Suppressor macrophage treated with lipopolysaccharide for 4 hours (primary cell): Measurements from ENCODE around the gene DMC1.

ENCODE experiments used
- DNase-seq: peaks from one replicate; pipeline ENCODE4 v3.0.0-alpha.2; 2020

DMC1 gene

GRCh38 chr22:38566726-38567504 lies 3.1 kb downstream of the DMC1 start:
- no peak for DNase-seq

DNA sequence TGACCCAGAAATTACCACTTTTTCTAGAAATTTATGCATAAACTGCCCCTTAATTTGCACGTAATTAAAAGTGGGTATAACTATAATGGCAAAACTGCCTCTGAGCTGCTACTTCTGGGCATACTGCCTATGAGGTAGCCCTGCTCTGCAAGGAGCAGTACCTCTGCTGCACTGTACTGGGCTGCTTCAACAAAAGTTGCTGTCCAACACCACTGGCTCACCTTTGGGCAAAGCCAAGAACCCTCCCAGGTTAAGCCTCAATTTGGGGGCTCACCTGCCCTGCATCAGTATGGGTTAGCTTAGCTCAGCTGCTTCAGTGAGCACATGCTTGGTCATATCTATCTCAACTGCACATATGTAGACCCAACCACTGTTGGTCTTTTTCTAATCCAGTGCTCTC lies 4.5 kb downstream of the DMC1 start:
- no peak for DNase-seq

DNA sequence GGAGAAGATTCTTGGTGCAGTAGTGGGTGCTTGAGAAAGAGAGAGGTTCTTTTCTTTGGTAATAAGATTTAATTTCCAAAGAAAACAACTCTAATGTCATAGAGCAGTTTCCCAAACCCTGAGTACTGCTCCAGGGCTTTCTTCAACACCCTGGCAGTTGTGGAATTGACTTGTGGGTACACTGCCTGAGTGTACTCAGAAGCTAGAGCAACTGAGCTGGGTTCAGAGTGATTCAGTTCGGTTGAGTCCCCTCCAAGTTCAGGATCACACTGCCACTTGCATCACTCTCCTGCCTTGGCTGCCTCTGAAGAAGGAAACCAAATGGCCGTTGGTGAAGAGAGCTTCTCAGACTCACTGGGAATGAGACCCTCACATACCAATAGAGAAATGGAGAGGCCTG lies 5.3 kb downstream of the DMC1 start:
- no peak for DNase-seq

GRCh38 chr22:38554281-38554680 lies 15.7 kb downstream of the DMC1 start:
- no peak for DNase-seq

- DNase-seq, result peak; percentile 82
Measured at GRCh38 chr22:38549101-38549894, 20.7 kb downstream of the DMC1 start.

GRCh38 chr22:38540701-38541100 lies 29.3 kb downstream of the DMC1 start:
- DNase-seq, result no peak

- DNase-seq, result no peak
Measured at GRCh38 chr22:38531251-38531938, 38.6 kb downstream of the DMC1 start.

- peak; percentile 30 for DNase-seq
Measured at GRCh38 chr22:38524429-38524828, 45.6 kb downstream of the DMC1 start.

GRCh38 chr22:38523479-38523878 lies 46.5 kb downstream of the DMC1 start:
- DNase-seq, result no peak

- DNase-seq, result no peak
Measured at GRCh38 chr22:38523029-38523428, 47.0 kb downstream of the DMC1 start.

GRCh38 chr22:38519453-38520250 lies 50.3 kb downstream of the DMC1 start:
- DNase-seq, result no peak

- DNase-seq, result no peak
Measured at GRCh38 chr22:38518620-38519019, 51.4 kb downstream of the DMC1 start.

- DNase-seq, result no peak
Measured at GRCh38 chr22:38513063-38513462, 56.9 kb downstream of the DMC1 start.

DNA sequence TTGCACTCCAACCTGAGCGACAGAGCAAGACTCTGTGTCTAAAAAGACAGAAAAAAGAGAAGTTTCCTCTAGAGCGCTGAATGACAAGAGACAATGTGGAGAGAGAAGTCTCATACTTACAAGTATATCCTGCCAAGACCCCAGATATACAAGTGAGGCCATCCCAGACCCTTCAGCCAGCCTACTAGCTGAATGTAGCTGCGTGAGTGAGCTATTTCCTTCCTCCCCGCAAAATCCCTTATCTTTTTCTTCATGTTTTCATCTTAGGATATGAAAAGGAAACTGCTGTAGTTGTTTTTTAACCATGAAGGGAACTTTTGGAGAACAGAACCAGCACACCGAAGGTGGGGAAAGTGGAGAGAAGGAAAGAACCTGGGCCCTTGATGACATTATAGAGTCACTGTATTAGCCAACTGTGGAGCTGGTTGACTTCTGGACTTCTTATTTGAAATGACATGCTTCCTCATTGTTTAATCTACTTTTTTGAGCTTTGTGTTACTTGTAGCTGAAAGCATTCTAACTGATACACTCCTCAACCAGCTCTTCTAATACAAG lies 59.5 kb downstream of the DMC1 start:
- peak; percentile 25 for DNase-seq

- peak; percentile 98 for DNase-seq
Measured at GRCh38 chr22:38506118-38506962, 63.6 kb downstream of the DMC1 start, which contains the start of gene DDX17. DDX17 (minus strand) TSS chr22:38506311.

DNA sequence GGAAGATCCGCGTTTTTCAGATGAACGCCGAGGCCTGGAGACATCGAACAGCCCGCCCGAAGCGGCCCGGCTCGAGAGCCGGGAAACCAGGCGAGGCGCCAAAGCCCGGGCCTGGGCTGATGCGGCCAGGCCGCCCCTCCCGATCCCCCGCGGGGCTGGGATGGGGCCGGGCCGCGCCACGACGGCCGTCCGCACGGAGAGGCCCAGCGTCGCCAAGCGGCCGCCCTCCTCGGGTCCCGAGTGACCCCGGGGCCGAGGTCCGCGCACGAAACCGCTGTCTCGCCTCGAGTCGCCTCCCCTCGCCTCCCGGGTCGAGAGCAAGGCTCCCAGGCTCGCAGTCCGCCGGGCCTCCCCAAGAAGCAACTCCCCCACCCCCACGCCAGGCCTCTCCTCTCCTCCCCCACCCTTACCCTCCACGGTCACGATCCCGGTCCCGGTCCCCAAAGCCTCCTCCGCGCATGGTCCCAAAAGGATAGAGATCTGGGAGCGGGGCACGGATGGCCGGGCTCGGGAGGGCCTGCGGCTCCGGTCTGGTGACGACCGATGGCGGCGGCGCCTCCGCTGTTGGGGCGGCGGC lies 64.4 kb downstream of the DMC1 start:
- peak; percentile 66 for DNase-seq

DNA sequence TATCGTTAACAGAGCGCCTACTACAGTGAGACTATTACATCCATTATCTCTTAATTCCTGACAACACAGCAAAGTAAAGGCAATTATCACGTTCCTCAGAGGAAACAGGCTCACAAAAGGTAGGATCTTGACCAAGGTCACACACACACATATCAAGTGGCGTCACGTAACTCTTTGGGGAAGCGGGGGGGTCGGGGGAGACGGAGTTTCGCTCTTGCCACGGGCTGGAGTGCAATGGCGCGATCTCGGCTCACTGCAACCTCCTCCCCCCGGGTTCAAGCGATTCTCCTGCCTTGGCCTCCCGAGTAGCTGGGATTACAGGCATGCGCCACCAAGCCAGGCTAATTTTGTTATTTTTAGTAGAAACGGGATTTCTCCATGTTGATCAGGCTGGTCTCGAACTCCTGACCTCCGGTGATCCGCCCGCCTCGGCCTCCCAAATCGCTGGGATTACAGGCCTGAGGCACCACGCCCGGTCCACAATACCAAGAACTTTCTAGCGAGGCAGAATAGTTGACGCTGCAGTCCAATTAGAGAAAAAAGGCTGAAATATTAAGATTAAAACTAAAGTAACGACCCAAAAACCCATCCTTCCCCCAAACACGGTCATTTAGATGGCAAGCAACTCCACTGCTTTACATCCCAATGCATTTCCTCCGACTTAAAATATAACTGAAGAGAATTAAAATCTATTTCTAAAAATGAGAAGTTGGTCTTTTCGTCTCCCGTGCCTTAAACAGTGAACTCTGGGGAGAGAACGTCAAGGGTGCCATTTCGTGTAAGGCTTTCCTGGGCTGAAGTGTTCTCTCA lies 65.0 kb downstream of the DMC1 start:
- peak; percentile 73 for DNase-seq

DNA sequence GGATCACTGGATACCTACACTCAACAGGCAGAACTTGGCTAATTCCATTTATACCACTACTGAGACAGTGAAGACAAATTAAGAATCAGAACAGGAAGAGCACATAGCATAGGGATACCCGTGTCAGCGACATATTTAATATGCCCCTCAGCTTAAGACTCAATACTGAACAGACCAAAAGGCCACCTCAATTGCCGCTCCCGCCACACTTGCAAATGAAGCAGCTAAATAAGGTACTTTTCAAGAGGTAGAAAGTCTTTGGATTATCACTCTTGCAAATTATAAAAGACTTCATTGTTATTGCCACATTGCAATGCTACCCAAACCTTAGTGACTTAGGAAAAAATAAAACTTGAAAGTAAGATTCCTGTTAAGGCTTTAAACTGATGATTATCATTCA lies 67.0 kb downstream of the DMC1 start:
- DNase-seq, result no peak

DNA sequence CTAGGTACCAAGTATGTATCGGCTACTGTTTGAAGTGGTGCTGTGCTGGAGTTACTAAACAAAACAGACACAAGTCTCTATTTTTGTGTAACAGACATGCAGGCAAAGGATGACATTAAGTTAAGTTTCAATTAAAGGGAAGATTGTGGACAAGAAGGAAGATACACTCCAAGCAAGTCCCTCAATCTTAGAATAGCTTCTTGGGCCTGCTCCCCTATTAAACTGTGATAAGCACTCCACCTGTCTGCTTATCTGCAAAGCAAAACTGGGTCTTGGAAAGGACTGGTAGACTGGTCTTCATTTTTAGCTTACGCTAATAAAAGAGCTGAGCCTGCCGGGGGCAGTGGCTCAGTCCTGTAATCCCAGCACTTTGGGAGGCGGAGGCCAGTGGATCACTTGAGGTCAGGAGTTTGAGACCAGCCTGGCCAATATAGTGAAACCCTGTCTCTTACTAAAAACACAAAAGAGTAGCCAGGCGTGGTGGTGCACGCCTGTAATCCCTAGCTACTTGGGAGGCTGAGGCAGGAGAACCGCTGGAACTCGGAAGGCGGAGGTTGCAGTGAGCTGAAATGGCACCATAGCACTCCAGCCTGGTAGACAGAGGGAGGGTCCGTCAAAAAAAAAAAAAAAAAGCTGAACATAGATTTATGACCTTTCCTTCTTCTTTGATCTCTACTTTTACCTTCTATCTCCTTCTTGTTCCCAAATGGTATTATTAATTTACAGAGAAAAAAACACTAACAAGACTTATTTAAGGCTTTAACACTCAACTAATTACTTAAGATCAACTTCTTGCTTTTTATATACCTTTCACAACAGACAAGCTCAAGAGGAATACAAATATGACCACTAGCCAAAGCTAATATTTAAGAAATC lies 67.9 kb downstream of the DMC1 start:
- no peak for DNase-seq
